Measurements from ENCODE around the gene TMEM163.

The TMEM163 gene

DNA sequence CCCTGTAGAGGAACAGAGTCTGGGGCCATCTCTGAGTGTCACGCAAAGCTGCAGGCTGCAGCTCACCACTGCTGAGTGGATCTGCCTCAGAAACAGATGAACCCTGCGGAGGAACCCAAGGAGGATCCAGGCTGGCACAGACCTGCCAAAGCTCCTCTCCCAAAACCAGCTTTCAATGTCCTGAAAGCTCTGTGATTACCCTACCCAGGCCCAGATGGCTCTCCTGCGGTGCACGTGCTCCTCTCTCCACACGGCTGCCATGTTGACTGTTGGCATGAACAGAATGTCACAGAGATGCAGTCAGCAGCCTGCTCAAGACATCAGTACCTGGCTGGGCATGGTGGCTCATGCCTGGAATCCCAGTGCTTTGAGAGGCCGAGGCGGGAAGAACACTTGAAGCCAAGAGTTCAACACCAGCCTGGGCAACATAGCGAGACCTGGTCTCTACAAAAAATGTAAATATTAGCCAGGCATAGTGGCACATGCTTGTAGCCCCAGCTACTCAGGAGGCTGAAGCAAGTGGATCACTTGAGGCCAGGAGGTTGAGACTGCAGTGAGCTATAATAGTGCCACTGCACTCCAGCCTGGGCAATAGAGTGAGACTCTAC, 248.1 kb downstream of the TMEM163 start:
- DNase-seq: no peak

DNA sequence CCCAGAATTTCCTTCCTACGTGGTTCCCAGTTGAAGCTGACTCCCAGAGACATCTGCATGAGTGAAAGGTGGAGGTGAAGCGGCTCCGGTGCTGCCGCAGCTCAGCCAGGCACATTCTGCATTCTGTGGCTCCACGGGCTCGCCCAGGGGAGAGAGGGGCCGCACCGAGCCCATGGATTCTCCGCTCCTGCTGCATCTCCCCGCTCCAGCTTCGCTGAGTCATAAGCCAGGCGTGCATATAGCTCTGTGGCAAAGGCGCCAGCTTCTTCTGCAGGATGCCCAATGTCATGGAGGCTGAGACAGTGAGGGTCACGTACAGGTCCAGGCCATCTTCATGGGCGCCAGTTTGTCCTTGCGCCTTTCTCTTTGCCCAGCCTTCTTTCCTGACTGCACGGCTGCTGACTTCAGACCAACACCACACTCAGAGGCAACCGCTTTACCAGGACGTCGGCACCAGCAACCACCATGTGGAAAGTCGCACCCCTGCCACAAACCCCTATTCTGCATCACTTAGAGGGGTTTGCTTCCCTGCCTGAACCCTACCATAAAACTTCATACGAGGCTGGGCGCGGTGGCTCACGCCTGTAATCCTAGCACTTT, 249.2 kb downstream of the TMEM163 start:
- DNase-seq: no peak

DNA sequence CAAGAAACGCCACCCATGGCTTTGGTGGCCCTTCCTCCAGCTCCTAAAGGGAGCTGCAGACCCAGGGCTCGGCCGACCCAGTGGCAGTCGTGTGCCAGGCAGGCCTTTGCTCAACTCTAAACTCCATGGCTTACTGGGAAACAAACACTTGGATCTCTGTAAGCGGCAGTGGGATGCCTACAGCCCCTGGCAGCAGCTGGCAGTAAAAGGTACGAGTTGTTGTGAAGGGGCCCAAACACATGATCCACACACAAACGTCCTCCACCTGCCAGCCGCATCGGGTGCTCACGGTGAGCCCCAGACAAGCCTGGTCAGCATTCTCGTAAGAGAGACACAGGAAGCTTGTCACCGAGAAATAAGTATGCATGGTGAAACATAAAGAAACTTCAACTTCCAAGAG, 250.0 kb downstream of the TMEM163 start:
- DNase-seq: no peak

DNA sequence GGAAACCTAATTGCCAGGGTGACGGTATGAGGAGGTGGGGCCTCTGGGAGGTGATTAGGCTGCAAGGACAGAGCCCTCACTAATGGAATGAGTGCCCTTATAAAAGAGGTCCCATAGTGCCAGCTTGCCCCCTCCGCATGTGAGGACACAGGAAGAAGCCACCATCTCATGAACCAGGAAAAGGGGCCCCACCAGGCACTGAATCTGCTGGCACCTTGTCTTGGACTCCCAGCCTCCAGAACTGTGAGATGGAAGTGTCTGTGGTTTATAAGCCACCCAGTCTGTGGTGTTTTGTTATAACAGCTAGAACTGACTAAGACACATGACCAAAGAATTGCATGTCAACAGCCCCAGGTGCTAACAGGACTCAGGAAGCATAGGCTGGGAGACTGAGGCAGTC, 250.6 kb downstream of the TMEM163 start:
- DNase-seq: no peak

DNA sequence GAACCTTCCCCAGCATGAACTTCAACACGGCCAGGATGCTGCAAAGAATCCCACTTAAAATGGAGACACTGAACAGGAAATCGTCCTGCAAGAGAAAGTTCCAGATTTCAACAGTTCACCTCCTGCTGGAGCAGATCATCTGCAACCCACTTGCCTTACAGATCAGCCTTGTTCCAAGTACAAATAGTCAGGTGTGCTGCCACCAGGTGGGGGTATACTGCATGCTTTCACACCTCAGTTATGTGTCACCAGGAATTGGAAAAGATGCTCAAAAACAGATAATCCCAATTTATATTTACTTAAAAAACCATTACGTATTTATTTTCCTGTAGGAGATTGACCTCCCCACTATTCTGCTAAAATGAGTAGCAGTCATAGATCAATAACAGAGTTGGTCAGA, 252.7 kb downstream of the TMEM163 start:
- no peak for DNase-seq

DNA sequence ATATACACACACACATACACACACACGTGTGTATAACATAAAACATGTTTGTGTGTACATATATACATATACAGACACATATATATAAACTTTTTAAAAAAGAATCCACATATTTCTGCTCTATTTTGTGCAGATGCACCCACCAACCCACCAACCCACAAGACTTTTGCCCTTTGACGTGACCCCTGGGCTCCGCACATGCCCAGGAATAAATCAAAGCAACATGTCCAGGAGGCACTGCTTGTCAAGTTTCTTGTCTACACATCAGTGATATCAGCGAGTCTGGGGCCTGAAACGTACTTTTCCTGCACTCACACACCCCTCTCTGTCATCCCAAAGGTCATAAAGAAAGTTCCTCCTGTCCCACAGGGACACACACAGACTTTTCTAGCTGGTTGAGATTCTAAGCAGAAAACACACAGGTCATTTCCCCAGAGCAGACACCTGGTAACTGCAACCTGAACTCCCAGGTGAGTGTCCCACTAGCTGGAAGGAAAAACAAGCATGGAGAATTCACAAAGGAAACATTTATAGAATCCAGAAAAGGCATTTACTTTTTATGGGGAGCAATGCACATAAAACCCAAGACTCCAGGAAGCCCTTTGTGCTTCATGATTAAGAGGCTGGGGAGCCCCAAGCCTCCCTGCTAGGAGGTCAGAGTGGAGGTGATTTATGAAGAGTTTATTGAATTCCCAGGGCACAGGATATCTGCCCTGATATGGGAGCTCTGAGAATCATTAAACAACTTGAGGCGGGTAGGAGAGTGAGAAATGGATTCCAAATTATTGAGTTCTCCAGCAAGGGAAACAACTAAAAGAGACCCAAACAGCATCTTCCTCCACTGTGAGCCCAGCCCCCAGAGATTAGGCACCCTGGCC, 253.3 kb downstream of the TMEM163 start:
- no peak for DNase-seq

DNA sequence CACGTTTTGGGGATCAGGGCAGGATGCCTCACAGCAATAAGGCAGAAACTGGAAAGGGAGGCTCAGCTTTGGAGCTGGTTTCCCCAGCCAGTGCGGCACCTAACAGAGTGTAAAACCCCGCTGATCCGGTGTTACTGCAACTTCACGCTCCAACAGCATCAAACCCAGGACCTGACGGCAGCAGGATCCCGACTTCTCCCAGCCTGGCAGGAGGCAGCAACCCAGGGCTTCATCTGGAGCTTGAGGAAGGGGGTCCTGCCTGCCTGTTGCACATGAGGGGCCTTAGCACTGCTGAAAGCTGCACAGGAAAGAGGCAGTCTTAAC, 255.1 kb downstream of the TMEM163 start:
- DNase-seq: no peak

DNA sequence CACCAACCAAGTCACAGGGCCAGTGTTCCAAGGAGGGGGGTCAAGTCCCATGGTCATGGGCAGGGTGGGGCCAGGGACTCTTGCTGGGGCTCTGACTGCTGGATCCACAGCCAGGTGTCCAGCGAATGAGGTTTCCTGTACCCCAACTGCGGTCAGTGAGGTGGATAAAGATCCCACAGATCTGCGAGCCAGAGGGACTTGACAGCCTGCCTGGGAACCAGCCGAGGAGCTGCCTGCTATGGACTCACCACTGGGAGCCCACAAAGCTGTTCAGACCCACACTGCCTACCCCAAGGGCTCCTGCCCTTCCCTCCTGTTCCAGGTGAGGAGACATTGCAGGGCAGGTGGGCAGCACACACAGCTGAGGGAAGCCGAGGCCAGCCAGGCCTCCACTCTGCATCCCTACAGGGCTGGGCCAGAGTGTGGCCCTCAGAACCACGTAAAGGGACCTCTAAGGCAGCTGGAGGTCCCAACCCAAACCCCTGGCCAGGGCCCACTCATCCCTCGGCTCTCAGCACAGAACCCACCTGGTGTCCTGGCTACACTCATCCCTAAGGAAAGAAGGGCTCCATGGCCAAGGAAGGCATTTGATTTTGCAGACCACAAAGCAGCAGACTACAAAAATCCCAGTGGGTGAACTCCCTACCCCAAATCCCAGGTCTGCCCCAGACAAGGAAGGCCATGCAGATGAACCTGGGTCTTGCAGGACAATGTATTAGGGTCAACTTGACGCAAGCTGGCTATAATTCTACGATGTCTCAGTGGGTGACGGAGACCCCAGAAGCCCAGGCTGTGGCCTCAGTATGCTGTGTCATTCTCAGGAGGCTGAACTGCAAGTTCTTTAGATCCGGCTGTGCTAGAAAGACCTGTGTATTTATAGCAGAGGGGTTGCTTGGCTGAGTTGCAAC, 255.8 kb downstream of the TMEM163 start:
- no peak for DNase-seq

DNA sequence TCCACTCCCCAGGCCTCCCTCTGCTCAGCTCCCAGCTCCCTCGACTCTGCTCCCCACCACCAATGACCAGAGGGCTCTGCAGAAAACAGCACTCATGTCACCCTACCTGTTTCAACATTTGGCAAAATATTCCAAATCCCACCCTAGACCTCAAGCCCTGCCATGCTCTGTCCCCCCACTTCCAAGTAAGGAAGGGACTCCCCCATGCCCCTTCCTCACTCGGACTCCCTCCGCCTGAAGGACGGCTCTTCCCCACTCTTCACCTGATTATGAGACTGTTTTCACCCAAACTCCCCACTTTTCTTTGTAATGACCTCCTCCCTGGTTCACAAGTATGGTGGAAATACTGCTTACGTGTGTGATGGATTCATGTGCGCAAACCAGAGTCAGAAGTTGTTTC, 256.5 kb downstream of the TMEM163 start:
- no peak for DNase-seq

DNA sequence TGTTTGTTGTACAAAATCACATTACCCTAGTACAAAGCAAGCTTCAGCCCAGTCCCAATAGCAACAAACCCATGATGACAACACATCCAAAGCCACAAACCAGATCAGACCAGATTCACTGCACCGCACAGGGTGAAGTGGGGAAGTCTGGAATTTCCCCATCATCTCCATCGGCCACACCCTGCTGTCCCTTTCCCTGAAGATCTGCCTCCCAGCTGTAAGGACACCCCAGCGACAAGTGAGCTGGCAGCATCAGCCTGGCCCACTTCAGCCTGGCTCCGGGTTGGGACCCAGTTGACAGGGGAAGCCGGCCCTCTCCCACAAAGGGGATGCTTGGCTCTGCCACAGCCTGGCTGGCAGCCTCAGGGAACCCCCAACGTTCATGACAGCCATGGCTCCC, 257.3 kb downstream of the TMEM163 start:
- peak; percentile 7 for DNase-seq

DNA sequence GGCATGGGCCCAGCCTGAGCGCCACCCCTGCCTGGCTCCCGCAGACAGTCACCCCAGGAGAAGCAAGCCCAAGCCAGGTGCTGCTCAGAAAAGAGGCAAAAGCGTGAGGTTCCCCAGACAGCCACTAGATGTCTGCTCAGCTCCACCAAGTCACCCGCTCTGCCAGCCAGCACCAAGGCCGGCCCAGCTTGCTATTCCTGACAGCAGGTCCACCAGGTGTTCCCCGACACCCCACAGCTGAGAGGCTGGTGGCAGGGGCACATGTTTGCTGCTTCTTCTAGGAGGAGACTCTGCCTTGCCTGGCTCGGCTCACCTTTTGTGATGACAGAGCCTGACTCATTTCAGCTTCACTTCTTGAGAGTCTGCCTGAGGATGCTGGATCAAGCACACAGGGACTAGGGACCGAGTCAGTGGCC, 258.2 kb downstream of the TMEM163 start:
- DNase-seq: peak; percentile 38

DNA sequence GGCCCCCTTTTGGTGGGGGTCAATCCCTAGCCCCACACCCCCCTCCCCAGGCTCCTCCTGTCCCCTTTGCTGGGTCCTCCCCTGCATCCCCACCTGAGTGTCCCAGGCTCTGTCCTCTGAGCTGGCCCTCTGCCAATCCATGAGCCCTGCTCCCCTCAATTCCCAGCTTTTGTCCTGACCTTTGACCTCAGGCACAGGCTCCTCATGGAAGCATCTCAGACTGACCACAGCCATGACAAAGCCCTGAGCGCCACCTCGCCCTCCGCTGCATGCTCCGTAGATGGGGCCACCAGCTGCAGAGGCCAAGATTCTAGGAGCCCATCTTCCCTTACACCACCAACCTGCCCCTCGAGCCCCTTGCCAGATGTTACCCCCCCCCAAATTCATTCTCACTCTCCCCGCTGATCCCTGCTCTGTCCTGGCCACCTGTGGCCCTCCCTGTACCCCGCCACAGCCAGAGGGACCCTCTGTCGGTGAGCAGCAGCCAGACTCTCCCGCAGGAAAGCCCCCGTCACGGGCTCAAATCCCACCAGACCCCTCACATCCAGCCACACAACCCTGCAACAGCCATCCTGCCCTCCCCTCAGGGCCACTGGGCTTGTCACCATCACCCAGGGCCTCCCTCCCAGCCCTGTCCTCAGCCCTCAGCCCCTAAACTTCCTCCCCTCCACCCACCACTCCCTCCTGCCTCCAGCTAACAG, 258.9 kb downstream of the TMEM163 start:
- no peak for DNase-seq

DNA sequence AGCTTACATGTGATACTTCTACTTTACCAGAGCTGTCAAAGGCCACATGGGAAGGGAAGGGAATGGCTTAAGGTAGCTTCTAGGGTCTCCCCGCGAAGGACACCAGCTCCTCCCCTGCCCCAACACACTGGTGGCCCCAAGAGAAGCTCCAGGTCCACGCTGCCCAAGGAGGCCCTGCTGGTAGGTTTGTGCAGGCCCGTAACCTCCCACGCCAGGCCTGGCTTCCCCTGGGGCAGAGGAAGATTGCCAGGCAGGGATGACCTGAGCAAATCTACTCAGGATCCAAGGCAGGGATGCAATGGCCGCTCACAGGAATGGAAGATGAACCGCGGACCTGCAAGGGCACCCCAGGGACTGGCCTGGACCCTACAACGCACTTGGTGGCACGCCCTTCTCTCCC, 259.9 kb downstream of the TMEM163 start:
- no peak for DNase-seq

DNA sequence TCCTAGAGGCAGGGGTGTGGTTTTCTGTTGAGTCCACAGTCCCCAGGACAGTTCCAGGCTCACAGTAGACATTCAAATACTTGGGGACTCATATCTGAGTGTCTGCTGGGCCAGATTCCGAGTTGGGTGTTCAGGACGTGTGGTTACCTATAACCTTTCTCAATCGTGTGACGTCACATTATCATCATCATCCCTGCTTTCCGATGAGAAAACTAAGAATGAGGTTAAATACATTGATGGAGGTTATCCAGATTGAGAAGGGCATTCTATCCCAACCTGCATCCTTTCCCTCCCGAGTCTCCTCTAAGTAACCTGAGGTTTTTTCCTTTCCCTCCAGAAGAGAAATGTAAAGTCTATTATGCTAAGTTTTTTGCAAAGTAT, 260.3 kb downstream of the TMEM163 start:
- no peak for DNase-seq

DNA sequence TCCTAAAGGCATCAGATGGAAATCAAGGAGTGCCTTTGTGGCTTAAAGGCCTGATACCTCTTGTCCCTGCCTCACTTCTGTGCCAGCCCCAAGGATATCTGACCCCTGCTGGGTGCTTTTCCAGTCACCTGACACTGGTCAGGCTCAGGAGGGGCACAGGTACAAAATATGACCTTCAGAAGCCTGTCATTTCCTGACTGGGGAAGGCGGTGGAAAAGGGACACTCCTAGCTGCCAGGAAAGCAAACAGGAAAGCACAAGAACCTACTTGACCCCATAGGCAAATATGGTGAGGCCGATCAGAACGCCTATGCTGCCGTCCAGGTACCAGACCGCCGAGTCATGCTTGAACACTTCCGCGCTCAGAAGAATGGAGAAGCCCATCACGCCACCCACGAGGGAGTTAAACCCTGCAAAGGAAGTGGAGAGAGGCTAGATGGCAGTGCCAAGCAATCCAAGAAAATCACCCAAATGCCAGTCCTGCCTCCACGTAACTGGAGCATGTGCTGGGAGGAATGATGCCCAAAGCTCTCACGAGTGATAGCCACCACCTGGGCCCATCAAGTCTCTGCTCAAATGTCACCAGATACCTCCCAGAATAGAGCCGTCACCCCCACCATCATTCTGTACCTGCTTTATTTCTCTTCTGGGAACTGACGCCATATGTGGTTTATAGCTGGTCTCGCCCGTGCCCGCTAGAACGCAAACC, 260.9 kb downstream of the TMEM163 start:
- DNase-seq: no peak

DNA sequence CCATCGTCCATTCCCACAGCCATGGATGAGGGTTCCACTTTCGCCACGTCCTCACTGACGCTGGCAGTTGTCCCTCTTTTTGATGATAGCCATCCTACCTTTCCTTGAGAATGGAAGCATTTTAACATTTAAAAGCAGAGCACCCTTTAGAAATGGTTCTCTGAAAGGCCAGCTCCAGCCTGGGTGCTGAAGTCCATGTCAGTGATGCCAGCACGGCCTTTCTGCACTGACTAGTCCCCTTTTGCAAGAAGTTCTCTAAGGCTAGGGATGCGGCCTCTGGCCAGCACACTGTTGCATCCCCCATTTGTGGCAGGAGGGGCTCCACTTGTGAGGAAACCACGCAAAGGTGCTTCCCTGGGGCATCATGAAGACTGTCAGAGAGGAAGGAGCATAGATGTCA, 261.4 kb downstream of the TMEM163 start:
- no peak for DNase-seq

DNA sequence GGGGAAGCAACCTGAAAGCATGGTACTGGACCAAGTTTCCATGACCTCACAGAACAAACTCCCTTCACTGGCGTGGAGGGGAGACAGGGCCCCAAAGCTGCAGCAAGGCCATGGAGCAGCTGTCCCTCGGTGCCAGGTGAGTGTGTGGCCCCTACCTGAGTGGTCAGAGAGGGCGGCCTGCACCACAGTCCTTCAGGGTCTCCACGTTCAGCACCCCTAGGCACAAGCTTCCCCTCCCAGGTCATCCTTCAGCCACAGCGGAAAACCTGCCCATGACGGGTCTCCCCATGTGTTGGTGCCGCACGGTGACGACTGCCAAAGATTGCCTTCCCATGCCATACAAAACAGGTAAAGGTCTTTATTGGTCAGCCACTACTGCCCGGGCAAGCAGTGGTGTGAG, 263.4 kb downstream of the TMEM163 start:
- no peak for DNase-seq

DNA sequence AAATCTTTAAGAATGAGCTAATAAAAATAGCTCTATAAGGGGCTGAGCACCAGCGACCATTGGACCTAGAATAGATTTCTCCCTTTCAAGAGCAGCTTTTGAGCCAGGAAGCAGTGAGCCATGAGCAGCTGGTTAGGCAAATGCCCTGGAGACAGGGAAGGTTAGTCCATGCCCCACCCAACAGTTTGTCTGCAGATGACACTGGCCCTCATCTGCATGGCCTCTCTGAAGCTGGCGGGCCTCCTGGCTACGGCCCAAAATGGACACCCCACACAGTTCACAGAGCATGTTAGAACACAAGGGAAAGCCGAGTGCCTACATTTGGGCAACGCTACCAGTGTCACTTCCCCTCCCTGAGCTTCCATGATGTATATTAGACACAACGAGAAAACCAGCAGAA, 263.9 kb downstream of the TMEM163 start:
- no peak for DNase-seq

DNA sequence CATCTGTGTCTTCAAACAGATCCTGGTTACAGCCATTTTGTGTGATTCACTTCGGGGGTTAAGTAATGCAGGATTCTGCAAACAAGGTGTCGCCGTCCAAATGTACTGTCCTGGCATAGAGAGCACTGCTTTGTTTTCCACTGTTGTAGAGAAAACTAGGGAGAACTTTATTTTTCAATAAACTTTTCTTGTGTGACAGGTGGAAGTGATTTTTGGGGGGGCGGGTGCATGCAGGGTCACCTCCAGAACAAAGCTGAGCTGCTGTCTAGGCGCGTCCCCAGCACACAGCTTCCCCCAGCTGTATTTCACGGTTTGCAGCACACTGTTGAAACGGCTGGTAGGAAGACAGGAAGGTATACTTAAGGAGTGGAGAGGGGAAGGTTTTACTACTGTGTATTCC, 264.4 kb downstream of the TMEM163 start:
- DNase-seq: no peak

DNA sequence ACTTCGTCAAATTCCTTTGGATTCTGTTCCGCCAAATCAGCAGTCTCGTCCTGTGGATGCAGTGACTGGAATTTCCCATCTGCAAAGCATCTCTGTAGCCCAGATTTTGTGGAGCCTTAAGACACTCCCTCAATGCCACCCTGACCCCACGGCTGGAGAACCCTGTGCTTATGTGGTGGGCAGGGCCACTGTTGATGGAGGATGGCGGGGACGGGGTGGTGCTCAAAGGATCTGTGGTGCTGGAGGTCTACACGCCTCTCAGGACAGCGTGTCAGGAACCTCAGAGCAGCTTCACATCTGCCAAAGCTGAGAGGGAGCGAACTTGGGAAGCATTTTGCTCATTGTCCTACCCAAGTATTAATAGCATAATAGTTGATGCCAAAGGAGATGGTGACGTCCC, 264.8 kb downstream of the TMEM163 start:
- DNase-seq: no peak

DNA sequence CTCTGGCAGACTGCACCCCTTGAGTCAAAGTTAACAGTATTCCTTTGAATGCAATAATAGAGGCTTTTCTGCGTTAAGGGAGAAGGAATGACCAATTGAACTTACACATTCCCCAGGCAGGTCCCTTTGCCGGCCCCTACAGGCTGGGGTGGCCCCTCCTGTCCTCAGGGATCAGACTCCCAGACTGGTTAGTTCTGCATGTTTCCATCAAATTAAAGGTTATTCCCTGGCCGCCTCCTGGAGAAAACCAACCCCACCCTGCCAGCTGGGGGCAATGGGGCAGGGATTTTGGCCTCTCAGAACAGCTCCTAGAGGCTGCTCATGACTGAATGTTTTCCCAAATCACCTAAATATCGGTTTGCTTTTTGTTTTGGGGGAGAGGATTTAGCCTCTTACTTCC, 265.3 kb downstream of the TMEM163 start:
- DNase-seq: no peak

Measured in fibroblast of upper back skin (primary cell).